Muscle layer of duodenum (tissue), 2 donors: Measurements from ENCODE around the gene CACNA2D3.

Experiments
- H3K27ac ChIP-seq: one replicate; pipeline ENCODE4 v1.7.0; 2013; ENCODE audit warnings: mild to moderate bottlenecking, low read length
- H3K27me3 ChIP-seq: one replicate; pipeline ENCODE4 v1.7.0; 2013; ENCODE audit warnings: low read depth, mild to moderate bottlenecking, control low read depth, low read length
- H3K36me3 ChIP-seq, 2 donors: one replicate each; pipeline ENCODE4 v1.7.0; 2013; ENCODE audit warnings: low read length in 2 of 2, control low read depth in 1 of 2, mild to moderate bottlenecking in 1 of 2; ENCODE audit not compliant: insufficient read depth in 2 of 2, control insufficient read depth in 1 of 2
- H3K4me1 ChIP-seq, 2 donors: one replicate each; pipeline ENCODE4 v1.7.0; 2013; ENCODE audit warnings: low read length in 2 of 2, mild to moderate bottlenecking in 2 of 2, control low read depth in 1 of 2, moderate library complexity in 1 of 2; ENCODE audit not compliant: insufficient read depth in 2 of 2, control insufficient read depth in 1 of 2
- H3K4me3 ChIP-seq, 2 donors: one replicate each; pipeline ENCODE4 v1.7.0; 2013; ENCODE audit warnings: low read length in 2 of 2, low read depth in 1 of 2, mild to moderate bottlenecking in 1 of 2
- H3K9me3 ChIP-seq, 2 donors: one replicate each; pipeline ENCODE4 v1.7.0; 2013; ENCODE audit warnings: low read length in 2 of 2, control low read depth in 1 of 2, mild to moderate bottlenecking in 1 of 2; ENCODE audit not compliant: control insufficient read depth in 1 of 2
- donor health status: healthy.

Gene CACNA2D3

GRCh38 chr3:54591157-54591556 lies 468.8 kb downstream of the CACNA2D3 start:
- Histone ChIP-seq H3K27ac (no peak overlapping the region), H3K4me1 (no peaks in the 10 kb centered on the region), H3K27me3 (no peaks in the 10 kb centered on the region), H3K4me3 (no peak overlapping the region), H3K36me3 (no peaks in the 10 kb centered on the region), H3K9me3 (peaks cover 0 to 2% of the 10 kb centered on the region in 2 donors)

GRCh38 chr3:54593653-54594052 lies 471.3 kb downstream of the CACNA2D3 start:
- Histone ChIP-seq H3K27me3 (no peaks in the 10 kb centered on the region), H3K9me3 (peaks cover 0 to 2% of the 10 kb centered on the region in 2 donors), H3K36me3 (no peaks in the 10 kb centered on the region), H3K4me1 (no peaks in the 10 kb centered on the region), H3K27ac (no peak overlapping the region), H3K4me3 (no peak overlapping the region)

GRCh38 chr3:54596087-54596486 lies 473.7 kb downstream of the CACNA2D3 start:
- Histone ChIP-seq H3K27ac (no peak overlapping the region), H3K27me3 (no peaks in the 10 kb centered on the region), H3K9me3 (no peaks in the 10 kb centered on the region), H3K36me3 (no peaks in the 10 kb centered on the region), H3K4me1 (no peaks in the 10 kb centered on the region), H3K4me3 (no peak overlapping the region)

GRCh38 chr3:54599716-54600115 lies 477.4 kb downstream of the CACNA2D3 start:
- no peaks in the 10 kb centered on the region for H3K36me3 ChIP-seq
- no peak overlapping the region for H3K4me3 ChIP-seq
- H3K27ac ChIP-seq, result no peak overlapping the region
- no peaks in the 10 kb centered on the region for H3K9me3 ChIP-seq
- no peaks in the 10 kb centered on the region for H3K27me3 ChIP-seq
- H3K4me1 ChIP-seq, result no peaks in the 10 kb centered on the region

GRCh38 chr3:54600441-54601204 lies 478.3 kb downstream of the CACNA2D3 start:
- Histone ChIP-seq H3K27me3 (no peaks in the 10 kb centered on the region), H3K27ac (no peak overlapping the region), H3K36me3 (no peaks in the 10 kb centered on the region), H3K4me3 (no peak overlapping the region), H3K4me1 (no peaks in the 10 kb centered on the region), H3K9me3 (no peaks in the 10 kb centered on the region)

GRCh38 chr3:54604495-54604894 lies 482.1 kb downstream of the CACNA2D3 start:
- Histone ChIP-seq H3K4me1 (peaks cover 0 to 5% of the 10 kb centered on the region in 2 donors), H3K27me3 (no peaks in the 10 kb centered on the region), H3K4me3 (no peak overlapping the region), H3K9me3 (peaks cover 0 to 3% of the 10 kb centered on the region in 2 donors), H3K36me3 (no peaks in the 10 kb centered on the region), H3K27ac (no peak overlapping the region)

GRCh38 chr3:54608041-54608440 lies 485.7 kb downstream of the CACNA2D3 start:
- Histone ChIP-seq H3K27me3 (no peaks in the 10 kb centered on the region), H3K27ac (no peak overlapping the region), H3K36me3 (no peaks in the 10 kb centered on the region), H3K4me1 (peaks cover 0 to 5% of the 10 kb centered on the region in 2 donors), H3K9me3 (peaks cover 0 to 3% of the 10 kb centered on the region in 2 donors), H3K4me3 (no peak overlapping the region)

- no peaks in the 10 kb centered on the region for H3K36me3 ChIP-seq
- H3K27ac ChIP-seq, result no peak overlapping the region
- no peaks in the 10 kb centered on the region for H3K27me3 ChIP-seq
- H3K4me1 ChIP-seq, result no peaks in the 10 kb centered on the region
- H3K9me3 ChIP-seq, result no peaks in the 10 kb centered on the region
- no peak overlapping the region for H3K4me3 ChIP-seq
Measured at GRCh38 chr3:54619053-54619452, 496.7 kb downstream of the CACNA2D3 start.

- H3K36me3 ChIP-seq, result no peaks in the 10 kb centered on the region
- H3K4me1 ChIP-seq, result no peaks in the 10 kb centered on the region
- no peak overlapping the region for H3K4me3 ChIP-seq
- H3K9me3 ChIP-seq, result no peaks in the 10 kb centered on the region
- no peaks in the 10 kb centered on the region for H3K27me3 ChIP-seq
- H3K27ac ChIP-seq, result no peak overlapping the region
Measured at GRCh38 chr3:54619531-54619930, 497.2 kb downstream of the CACNA2D3 start.

- Histone ChIP-seq H3K27ac (no peak overlapping the region), H3K9me3 (no peaks in the 10 kb centered on the region), H3K4me1 (no peaks in the 10 kb centered on the region), H3K36me3 (no peaks in the 10 kb centered on the region), H3K27me3 (no peaks in the 10 kb centered on the region), H3K4me3 (no peak overlapping the region)
Measured at GRCh38 chr3:54621184-54621583, 498.8 kb downstream of the CACNA2D3 start.

GRCh38 chr3:54622678-54623077 lies 500.3 kb downstream of the CACNA2D3 start:
- Histone ChIP-seq H3K27me3 (no peaks in the 10 kb centered on the region), H3K9me3 (no peaks in the 10 kb centered on the region), H3K36me3 (no peaks in the 10 kb centered on the region), H3K4me1 (no peaks in the 10 kb centered on the region), H3K4me3 (no peak overlapping the region), H3K27ac (no peak overlapping the region)
